Sigmoid colon (tissue), 7 donors: ENCODE results near the gene FAM229B. TPM values are rescaled to one million over a fixed set of nuclear protein-coding genes. Genes with fewer than 3 reads are reported as not detected.

Experiments
- DNase-seq: peaks from one replicate; pipeline ENCODE4 v3.0.0-alpha.2; 2019
- H3K27ac ChIP-seq, 4 donors: fragments of 200-600 bp; sonication (generic); one replicate each; pipeline ENCODE4 v1.5.1; 2016 to 2019; ENCODE audit warnings: mild to moderate bottlenecking in 1 of 4
- H3K27me3 ChIP-seq, 3 donors: fragments of 200-600 bp; sonication (generic); one replicate each; pipeline ENCODE4 v1.5.1; 2019; ENCODE audit warnings: mild to moderate bottlenecking in 1 of 3
- H3K36me3 ChIP-seq, 4 donors: fragments of 200-600 bp; sonication (generic); one replicate each; pipeline ENCODE4 v1.5.1; 2016 to 2019
- H3K4me1 ChIP-seq, 4 donors: fragments of 200-600 bp; sonication (generic); one replicate each; pipeline ENCODE4 v1.5.1; 2017 to 2019
- H3K4me3 ChIP-seq, 4 donors: fragments of 200-600 bp; sonication (generic); one replicate each; pipeline ENCODE4 v1.5.1; 2017 to 2019; ENCODE audit warnings: mild to moderate bottlenecking in 2 of 4, moderate library complexity in 1 of 4
- H3K9me3 ChIP-seq, 4 donors: fragments of 200-600 bp in 3 of 4; sonication (generic) in 3 of 4; one replicate each; pipeline versions ENCODE4 v1.5.1 to v1.6.1; 2013 to 2019
- CTCF ChIP-seq, 4 experiments: fragments of 450-650 bp in 3 of 4; fragments of 200-600 bp in 1 of 4; IDR thresholded peaks; one replicate each; pipeline ENCODE4 v1.5.1; 2016 to 2019; ENCODE audit warnings: antibody characterized with exemption in 4 of 4, mild to moderate bottlenecking in 3 of 4, moderate library complexity in 2 of 4
- EP300 ChIP-seq, 4 donors: sonication (generic); formaldehyde crosslinking; IDR thresholded peaks; one replicate each; pipeline ENCODE4 v1.6.1; 2017; ENCODE audit warnings: antibody characterized with exemption in 4 of 4
- POLR2A ChIP-seq, 2 donors: fragments of 450-650 bp; IDR thresholded peaks; one replicate each; pipeline ENCODE4 v1.6.1; 2016; ENCODE audit warnings: antibody characterized with exemption in 2 of 2, mild to moderate bottlenecking in 2 of 2, moderate library complexity in 2 of 2
- POLR2AphosphoS5 ChIP-seq, 4 donors: sonication (generic); formaldehyde crosslinking; IDR thresholded peaks; one replicate each; pipeline ENCODE4 v1.6.1; 2017; ENCODE audit warnings: antibody characterized with exemption in 4 of 4
- WGBS, 2 donors: extraction: QIAGEN DNeasy Blood & Tissue Kit; methylation state at CpG; one replicate each; pipeline ENCODE4 v1.1.7; 2013; 5-methylcytosine and 5-hydroxymethylcytosine counted together
- intact Hi-C: fragments of 100-400 bp; cut with DNase I; formaldehyde crosslinking; loops from one replicate; pipeline ENCODE4 v1.15.1; 2023
- polyA plus RNA-seq, 3 donors: library from polyadenylated mRNA; stranded (reverse); fragments of 200-250 nt; gene quantifications; one replicate each; pipeline ENCODE4 v1.2.3, GENCODE V29; 2013
- total RNA-seq, 4 donors: library from RNA; depleted of rRNA; stranded (reverse); fragments of >200 nt; gene quantifications; one replicate each; pipeline ENCODE4 v1.1.0, GENCODE V29; 2016
- donor health status: healthy with polysubstance abuse.
- donor health status: Bipolar disorder and iron deficiency.
- donor health status: healthy.

Gene FAM229B
- total and polyA plus RNA-seq, 7 donors = 0.46 to 22.2 (median 11.4) TPM

- no peak for DNase-seq
- intact Hi-C loops = no loop called here
- Histone ChIP-seq H3K36me3 (no peaks in the 10 kb centered on the region), H3K9me3 (no peaks in the 10 kb centered on the region), H3K4me1 (peaks cover 0 to 30% (median 22%) of the 10 kb centered on the region in 4 donors), H3K27me3 (no peaks in the 10 kb centered on the region), H3K27ac (peak overlapping the region in 1 of 4 donors; percentile 80), H3K4me3 (no peak overlapping the region)
- TF ChIP-seq CTCF (IDR thresholded peaks at IDR 0.05) (no peak), EP300 (IDR thresholded peaks at IDR 0.05) (no peak)
- WGBS, 2 donors = 74 to 93% methylated on average over 2 of the region's 2 CpGs
Observed at GRCh38 chr6:112039431-112039770, 48.0 kb upstream of the FAM229B start.

GRCh38 chr6:112040956-112041355 is 46.4 kb upstream of the FAM229B start:
- Histone ChIP-seq H3K27ac (no peak overlapping the region), H3K27me3 (no peaks in the 10 kb centered on the region), H3K4me3 (no peak overlapping the region), H3K9me3 (no peaks in the 10 kb centered on the region), H3K36me3 (no peaks in the 10 kb centered on the region), H3K4me1 (peaks cover 0 to 45% (median 34%) of the 10 kb centered on the region in 4 donors)
- TF ChIP-seq CTCF (IDR thresholded peaks at IDR 0.05) (no peak), POLR2A (IDR thresholded peaks at IDR 0.05) (no peak), POLR2AphosphoS5 (IDR thresholded peaks at IDR 0.05) (no peak), EP300 (IDR thresholded peaks at IDR 0.05) (no peak)
- intact Hi-C loops = loop anchor here (5.0 kb wide), 2 partner anchors 169 to 559 kb away; partner anchors contain the start of genes FYN and REV3L
- no peak for DNase-seq
- WGBS, 2 donors = 70 to 84% methylated on average over 1 of the region's 1 CpG

GRCh38 chr6:112041535-112041934 is 45.9 kb upstream of the FAM229B start:
- Histone ChIP-seq H3K27ac (no peak overlapping the region), H3K36me3 (no peaks in the 10 kb centered on the region), H3K27me3 (no peaks in the 10 kb centered on the region), H3K4me3 (no peak overlapping the region), H3K9me3 (no peaks in the 10 kb centered on the region), H3K4me1 (peaks cover 0 to 45% (median 34%) of the 10 kb centered on the region in 4 donors)
- intact Hi-C loops = loop anchor here (5.0 kb wide), 2 partner anchors 169 to 559 kb away; partner anchors contain the start of genes FYN and REV3L
- DNase-seq = no peak
- 73 to 87% methylated on average over 3 of the region's 3 CpGs for WGBS, 2 donors
- TF ChIP-seq EP300 (IDR thresholded peaks at IDR 0.05) = no peak
- no peak for TF ChIP-seq POLR2A (IDR thresholded peaks at IDR 0.05)
- TF ChIP-seq POLR2AphosphoS5 (IDR thresholded peaks at IDR 0.05) = no peak
- TF ChIP-seq CTCF (IDR thresholded peaks at IDR 0.05) = no peak

- peaks cover 0 to 35% (median 25%) of the 10 kb centered on the region in 4 donors for H3K4me1 ChIP-seq
- H3K27me3 ChIP-seq = no peaks in the 10 kb centered on the region
- H3K4me3 ChIP-seq = peak overlapping the region; percentile 32 to 61 (median 56)
- TF ChIP-seq POLR2A (IDR thresholded peaks at IDR 0.05) (no peak), CTCF (IDR thresholded peaks at IDR 0.05) (peak; percentile 86 to 94 (median 94)), EP300 (IDR thresholded peaks at IDR 0.05) (no peak), POLR2AphosphoS5 (IDR thresholded peaks at IDR 0.05) (peak in 3 of 4 donors; percentile 25 to 67 (median 51))
- WGBS, 2 donors = 0% methylated on average over 36 of the region's 36 CpGs
- H3K36me3 ChIP-seq = no peaks in the 10 kb centered on the region
- peak; percentile 92 for DNase-seq
- intact Hi-C loops = loop anchor here (1.0 to 5.0 kb wide), 5 partner anchors 46 to 784 kb away; partner anchors contain the start of genes FYN and REV3L
- no peaks in the 10 kb centered on the region for H3K9me3 ChIP-seq
- H3K27ac ChIP-seq = peak overlapping the region; percentile 77 to 84 (median 80)
Observed at GRCh38 chr6:112043032-112044007, 44.1 kb upstream of the FAM229B start.
